ENCODE data around the gene GTF2B.
"Not testable (repeated sequence)": the region's sequence is repeated elsewhere in the genome, so short reads cannot be mapped to it uniquely, and the experiment has no call there.

Gene GTF2B

GRCh38 chr1:88885933-88886332 is 5.4 kb downstream of the GTF2B start:
- no peak for DNase-seq

GRCh38 chr1:88883156-88883555 is 8.2 kb downstream of the GTF2B start:
- no peak for DNase-seq

- not testable (repeated sequence) for DNase-seq
Measured at GRCh38 chr1:88880717-88881116, 10.7 kb downstream of the GTF2B start.

- DNase-seq: no peak
Measured at GRCh38 chr1:88878731-88879130, 12.6 kb downstream of the GTF2B start.

GRCh38 chr1:88877911-88878310 is 13.5 kb downstream of the GTF2B start:
- no peak for DNase-seq

GRCh38 chr1:88877382-88877825 is 14.0 kb downstream of the GTF2B start:
- DNase-seq: no peak

GRCh38 chr1:88876573-88877365 is 14.6 kb downstream of the GTF2B start:
- no peak for DNase-seq

- DNase-seq: no peak
Measured at GRCh38 chr1:88875595-88875994, 15.8 kb downstream of the GTF2B start.

GRCh38 chr1:88873737-88874349 is 17.5 kb downstream of the GTF2B start:
- DNase-seq: no peak

- not testable (repeated sequence) for DNase-seq
Measured at GRCh38 chr1:88869644-88870043, 21.7 kb downstream of the GTF2B start.

GRCh38 chr1:88867743-88868521 is 23.4 kb downstream of the GTF2B start:
- DNase-seq: no peak

- DNase-seq: no peak
Measured at GRCh38 chr1:88851303-88852063, 39.9 kb downstream of the GTF2B start.

- DNase-seq: no peak
Measured at GRCh38 chr1:88847643-88848042, 43.7 kb downstream of the GTF2B start.

GRCh38 chr1:88825721-88826120 is 65.6 kb downstream of the GTF2B start:
- peak in 1 of 58 donors; percentile 2 for DNase-seq

GRCh38 chr1:88819642-88820041 is 71.7 kb downstream of the GTF2B start:
- not testable (repeated sequence) for DNase-seq

GRCh38 chr1:88813471-88813870 is 77.9 kb downstream of the GTF2B start:
- DNase-seq: no peak

GRCh38 chr1:88812366-88812765 is 79.0 kb downstream of the GTF2B start:
- DNase-seq: no peak

GRCh38 chr1:88803444-88803843 is 87.9 kb downstream of the GTF2B start:
- no peak for DNase-seq

GRCh38 chr1:88802950-88803349 is 88.4 kb downstream of the GTF2B start:
- no peak for DNase-seq
